ENCODE results near the gene FBXO47.

FBXO47 gene

GRCh38 chr17:38911081-38911730 lies 56.0 kb downstream of the FBXO47 start:
- H3K4me3 ChIP-seq (replicated peaks; ENCODE audit: low read depth, low read length): no peak overlapping the region
- no peak for TF ChIP-seq CTCF (IDR thresholded peaks at IDR 0.05; ENCODE audit: low read depth, low read length, missing control alignments)
- no peak for DNase-seq (ENCODE audit: extremely low read depth, low read depth)

DNA sequence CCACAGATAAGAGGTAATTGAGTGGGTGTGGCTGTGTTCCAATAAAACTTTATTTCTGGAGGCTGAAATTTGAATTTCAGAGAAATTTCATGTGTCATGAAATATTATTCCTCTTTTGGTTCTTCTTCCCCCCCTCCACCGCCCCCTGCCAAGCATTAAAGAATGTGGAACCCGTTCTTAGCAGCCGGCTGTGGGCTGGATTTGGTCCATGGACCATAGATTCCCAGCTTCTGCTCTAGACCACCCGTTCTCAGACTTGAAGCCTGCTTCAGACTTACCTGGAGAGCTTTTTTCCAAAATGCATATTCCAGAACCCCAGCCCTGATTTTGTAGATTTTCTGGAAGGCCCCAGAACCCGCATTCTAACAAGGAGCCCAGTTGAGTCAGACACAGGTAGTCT lies 56.9 kb downstream of the FBXO47 start:
- no peak for DNase-seq (ENCODE audit: extremely low read depth, low read depth)
- TF ChIP-seq CTCF (IDR thresholded peaks at IDR 0.05; ENCODE audit: low read depth, low read length, missing control alignments): no peak

GRCh38 chr17:38908676-38909181 lies 58.5 kb downstream of the FBXO47 start:
- H3K4me3 ChIP-seq (replicated peaks; ENCODE audit: low read depth, low read length): no peak overlapping the region
- no peak for DNase-seq (ENCODE audit: extremely low read depth, low read depth)
- no peak for TF ChIP-seq CTCF (IDR thresholded peaks at IDR 0.05; ENCODE audit: low read depth, low read length, missing control alignments)

More for the DNA sequence above, 56.9 kb downstream of the FBXO47 start:
- H3K4me3 ChIP-seq (replicated peaks; ENCODE audit: low read depth, low read length): no peak overlapping the region

GRCh38 chr17:38907930-38908675 lies 59.1 kb downstream of the FBXO47 start:
- DNase-seq (ENCODE audit: extremely low read depth, low read depth): no peak
- H3K4me3 ChIP-seq (replicated peaks; ENCODE audit: low read depth, low read length): no peak overlapping the region
- TF ChIP-seq CTCF (IDR thresholded peaks at IDR 0.05; ENCODE audit: low read depth, low read length, missing control alignments): no peak

DNA sequence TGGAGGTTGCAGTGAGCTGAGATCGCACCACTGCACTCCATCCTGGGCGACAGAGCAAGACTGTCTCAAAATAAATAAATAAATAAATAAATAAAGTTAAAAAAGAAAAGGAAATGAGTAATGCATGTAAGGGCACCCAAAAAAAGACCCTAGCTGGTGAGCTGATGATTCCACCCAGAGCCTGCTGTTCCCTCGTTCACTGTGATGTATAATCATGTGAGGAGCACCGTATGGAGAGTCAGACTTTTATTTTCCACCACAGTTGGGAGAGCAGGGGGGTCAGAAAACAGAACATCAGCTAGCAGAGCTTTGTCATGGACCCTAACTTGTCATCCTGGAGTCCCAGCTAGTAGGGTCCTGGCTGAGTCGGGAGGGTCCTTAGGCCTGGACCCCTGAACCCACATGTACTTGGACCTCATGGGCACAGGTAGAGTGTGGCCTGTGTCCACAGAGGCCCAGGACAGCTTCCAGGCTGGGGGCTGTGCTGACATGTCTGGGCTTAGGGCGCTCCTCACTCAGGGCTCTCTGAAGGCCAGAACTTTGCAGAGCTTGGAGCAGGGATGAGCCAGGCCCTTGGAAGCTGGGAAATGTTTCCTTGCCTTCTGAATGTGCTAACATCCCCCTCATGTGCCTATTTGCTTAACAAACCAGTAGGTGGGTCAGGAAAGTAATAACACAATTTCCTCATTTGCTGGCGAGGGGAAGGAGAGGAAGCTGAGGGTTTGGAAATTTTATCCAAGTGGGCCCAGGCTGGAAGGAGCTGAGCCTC lies 60.6 kb downstream of the FBXO47 start:
- no peak for TF ChIP-seq CTCF (IDR thresholded peaks at IDR 0.05; ENCODE audit: low read depth, low read length, missing control alignments)
- no peak overlapping the region for H3K4me3 ChIP-seq (replicated peaks; ENCODE audit: low read depth, low read length)

DNA sequence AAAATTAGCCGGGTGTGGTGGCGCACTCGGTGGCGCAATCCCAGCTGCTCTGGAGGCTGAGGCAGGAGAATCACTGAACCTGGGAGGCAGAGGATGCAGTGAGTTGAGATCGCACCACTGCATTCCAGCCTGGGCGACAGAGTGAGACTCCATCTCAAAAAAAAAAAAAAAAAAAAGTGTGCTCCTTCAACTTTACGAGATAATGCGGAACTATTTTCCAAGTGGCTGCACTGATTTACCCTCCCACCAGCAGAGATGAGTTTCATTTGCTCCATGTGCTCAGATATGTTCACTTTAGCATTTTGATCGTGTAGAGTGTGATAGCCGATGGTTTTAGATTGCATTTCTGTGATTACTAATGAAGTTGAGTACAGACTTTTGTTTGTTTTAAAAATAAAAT lies 61.8 kb downstream of the FBXO47 start:
- no peak for DNase-seq (ENCODE audit: extremely low read depth, low read depth)
- H3K4me3 ChIP-seq (replicated peaks; ENCODE audit: low read depth, low read length): no peak overlapping the region
- no peak for TF ChIP-seq CTCF (IDR thresholded peaks at IDR 0.05; ENCODE audit: low read depth, low read length, missing control alignments)

More for the DNA sequence above, 60.6 kb downstream of the FBXO47 start:
- DNase-seq (ENCODE audit: extremely low read depth, low read depth): no peak

Measured in HFF-Myc (cell line).